Mononuclear cell (primary cell): ENCODE results near the gene ALKBH8. TPM values are rescaled to one million over a fixed set of nuclear protein-coding genes. Genes with fewer than 3 reads are reported as not detected.
"Not testable (repeated sequence)": the region's sequence is repeated elsewhere in the genome, so short reads cannot be mapped to it uniquely, and the experiment has no call there.

Experiments used
- H3K27me3 ChIP-seq: 2 replicates; pipeline ENCODE4 v1.6.0; 2011; ENCODE audit warnings: low read length, control low read depth; ENCODE audit not compliant: insufficient read depth
- H3K4me1 ChIP-seq: 2 replicates; pipeline ENCODE4 v1.5.1; 2011; ENCODE audit warnings: mild to moderate bottlenecking, low read length, control low read depth; ENCODE audit not compliant: insufficient read depth
- H3K4me3 ChIP-seq: 2 replicates; pipeline ENCODE4 v1.5.1; 2011; ENCODE audit warnings: mild to moderate bottlenecking, low read length, moderate library complexity
- H3K9me3 ChIP-seq: 2 replicates; pipeline ENCODE4 v1.5.1; 2011; ENCODE audit warnings: low read depth, mild to moderate bottlenecking, control low read depth, low read length
- total RNA-seq: library from RNA; depleted of rRNA; stranded (reverse); fragments of >200 nt; gene quantifications from one replicate; pipeline ENCODE4 v1.2.3, GENCODE V29; 2012

ALKBH8 gene
- total RNA-seq, 1 donor: 10.0 TPM

DNA sequence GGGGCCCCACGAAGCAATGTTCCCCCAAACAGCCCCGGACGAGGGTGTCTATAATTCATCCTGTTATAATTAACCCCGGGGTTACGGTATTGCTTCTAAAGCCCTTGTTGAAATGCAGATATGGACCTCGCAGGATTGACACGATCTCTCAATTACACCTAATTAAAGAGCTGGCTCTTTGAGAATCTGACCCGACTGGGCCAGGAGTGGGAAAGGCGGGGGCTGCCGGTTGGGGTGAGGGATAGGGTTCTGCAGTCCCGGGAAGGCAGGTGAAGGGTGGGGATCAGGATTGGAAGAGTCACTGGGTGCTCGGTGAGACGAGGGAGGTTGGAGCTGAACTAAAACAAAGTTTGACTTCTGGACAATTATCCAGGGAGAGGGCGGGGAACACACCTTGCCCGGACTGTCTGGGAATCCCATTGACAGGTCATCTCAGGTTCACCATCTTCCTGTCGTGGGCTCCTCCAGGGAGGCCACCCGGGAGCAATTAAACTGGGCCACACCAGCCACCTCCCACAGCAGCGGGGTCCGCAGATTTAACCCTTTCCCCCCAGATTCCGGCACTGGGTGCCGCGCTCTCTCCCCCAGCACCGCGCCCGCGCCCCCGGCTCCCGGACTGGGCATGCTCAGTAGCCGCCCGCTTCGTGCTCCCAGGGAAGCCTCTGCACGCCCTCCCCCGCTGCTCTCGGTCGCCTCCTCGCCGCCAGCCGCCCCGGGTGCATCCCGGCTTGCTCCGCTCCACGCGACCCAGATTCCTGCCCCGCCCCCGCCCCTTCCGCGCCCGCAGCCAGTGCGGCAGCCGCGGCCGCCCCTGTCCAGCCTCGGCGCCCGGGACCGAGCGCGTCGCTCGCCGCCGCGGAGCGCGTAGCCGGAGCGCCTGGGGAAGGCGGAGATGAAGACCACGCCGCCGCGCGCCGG is 25.2 kb upstream of the ALKBH8 start, which contains the start of gene ELMOD1:
ELMOD1 (plus strand) TSS at position 688 of the 918 bp plus-strand sequence. CDS start 27,043 bp downstream, outside the sequence.
- H3K9me3 ChIP-seq: no peaks in the 10 kb centered on the region

DNA sequence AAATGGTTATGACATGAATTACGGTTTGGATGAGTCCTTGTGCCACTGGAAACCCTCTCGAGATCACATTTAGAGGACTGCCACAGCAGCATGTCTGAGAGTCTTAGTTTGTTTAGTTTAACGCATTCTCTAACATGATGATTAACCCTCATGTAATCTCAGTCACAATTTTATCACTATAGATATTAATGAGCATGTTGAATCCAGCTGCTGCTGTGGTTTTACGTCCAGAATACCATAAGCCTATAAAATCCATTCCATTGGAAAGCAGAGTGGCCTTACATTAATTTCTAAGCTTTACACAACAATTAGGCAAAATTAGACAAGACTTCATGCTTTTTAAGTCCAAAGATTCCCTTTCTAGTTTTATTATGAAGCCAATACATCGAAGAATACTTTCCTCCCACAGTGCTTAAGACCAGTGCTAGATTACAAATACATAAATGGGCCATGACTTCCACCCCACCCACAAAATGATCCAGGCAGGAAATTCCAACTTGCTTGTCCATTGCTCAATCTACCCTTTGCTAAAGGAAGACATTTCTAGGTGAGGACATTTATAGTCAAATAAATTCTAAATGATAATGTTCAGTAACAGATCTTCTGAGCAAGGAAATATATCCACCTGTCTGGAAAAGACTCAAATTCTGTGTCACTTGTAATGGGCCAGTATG is 21.9 kb upstream of the ALKBH8 start:
- Histone ChIP-seq H3K4me1 (peaks cover 18% of the 10 kb centered on the region), H3K27me3 (peaks cover 79% of the 10 kb centered on the region), H3K4me3 (no peak overlapping the region), H3K9me3 (no peaks in the 10 kb centered on the region)

More for the DNA sequence above, 25.2 kb upstream of the ALKBH8 start, which contains the start of gene ELMOD1:
- Histone ChIP-seq H3K4me1 (peaks cover 18% of the 10 kb centered on the region), H3K27me3 (peaks cover 91% of the 10 kb centered on the region), H3K4me3 (peak within 1 kb of the TSS; percentile 15)

DNA sequence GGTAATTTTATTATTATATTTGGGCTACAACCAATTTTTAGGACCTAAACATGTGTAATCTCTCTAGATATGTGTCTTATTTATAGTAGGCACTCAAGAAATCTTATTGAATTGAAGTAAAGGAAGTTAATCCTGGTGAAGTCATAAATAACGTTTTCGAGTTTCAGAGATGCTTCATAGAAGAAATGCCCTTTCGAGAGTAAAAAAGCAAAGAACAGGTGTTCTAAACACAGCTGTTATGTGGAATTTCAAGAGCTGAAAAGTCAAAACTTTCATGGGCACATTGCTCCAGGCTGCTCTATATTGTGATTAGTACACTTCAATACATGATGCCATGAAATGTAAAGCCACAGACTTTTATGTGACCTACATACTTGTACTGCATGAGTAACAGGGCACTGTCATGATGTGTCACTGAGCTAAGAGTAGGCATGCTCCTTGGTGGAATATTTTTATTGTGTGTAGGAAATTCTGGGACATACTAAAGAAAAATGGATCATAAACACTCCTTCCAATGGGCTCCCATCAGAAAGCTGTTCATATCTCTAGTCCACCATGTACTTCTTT is 18.2 kb upstream of the ALKBH8 start:
- Histone ChIP-seq H3K9me3 (no peaks in the 10 kb centered on the region), H3K4me3 (no peak overlapping the region)

DNA sequence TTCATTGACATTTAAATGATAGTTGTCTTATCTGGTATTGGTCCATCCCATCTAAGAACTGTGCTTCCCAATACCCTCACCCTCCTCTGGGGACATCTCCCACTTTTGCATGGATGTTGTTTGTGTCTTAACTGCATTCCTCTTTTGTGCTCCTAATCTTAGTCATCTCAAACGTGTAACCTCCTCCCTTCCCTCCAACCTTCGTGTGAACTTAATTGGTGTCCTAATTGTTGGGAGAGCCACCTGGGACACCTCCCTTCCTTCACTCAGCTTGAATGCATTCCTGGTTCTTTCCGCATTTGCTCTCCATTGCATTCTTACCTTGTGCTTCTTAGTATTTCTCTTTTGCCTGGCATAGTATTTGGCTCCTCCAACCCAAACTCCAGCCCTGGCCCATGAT is 15.6 kb upstream of the ALKBH8 start:
- H3K4me1 ChIP-seq: no peaks in the 10 kb centered on the region
- H3K4me3 ChIP-seq: no peak overlapping the region
- H3K9me3 ChIP-seq: no peaks in the 10 kb centered on the region
- peaks cover 28% of the 10 kb centered on the region for H3K27me3 ChIP-seq

More for the DNA sequence above, 18.2 kb upstream of the ALKBH8 start:
- H3K4me1 ChIP-seq: no peaks in the 10 kb centered on the region
- peaks cover 51% of the 10 kb centered on the region for H3K27me3 ChIP-seq

- not testable (repeated sequence) for H3K4me1 ChIP-seq, H3K9me3 ChIP-seq, H3K4me3 ChIP-seq
- H3K27me3 ChIP-seq: peaks cover 16% of the 10 kb centered on the region
Measured at GRCh38 chr11:107579169-107579568, 13.6 kb upstream of the ALKBH8 start.

DNA sequence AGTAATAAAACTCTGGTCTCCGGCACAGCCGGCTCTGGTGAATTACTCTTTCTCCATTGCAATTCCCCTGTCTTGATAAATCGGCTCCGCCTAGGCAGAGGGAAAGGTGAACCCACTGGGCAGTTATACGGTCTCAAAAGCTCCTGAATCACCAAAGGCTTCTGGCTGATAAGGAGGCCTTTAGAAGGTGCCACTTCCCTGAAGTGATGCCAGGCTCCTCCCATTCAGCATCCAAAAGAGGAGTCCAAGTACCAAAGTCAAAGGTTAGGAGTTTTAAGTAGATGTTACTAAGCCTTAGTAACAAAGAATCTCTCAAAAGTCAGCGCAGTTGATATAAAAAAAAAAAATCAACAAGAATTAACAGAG is 11.8 kb upstream of the ALKBH8 start:
- no peaks in the 10 kb centered on the region for H3K4me1 ChIP-seq
- H3K9me3 ChIP-seq: no peaks in the 10 kb centered on the region
- peaks cover 3% of the 10 kb centered on the region for H3K27me3 ChIP-seq
- no peak overlapping the region for H3K4me3 ChIP-seq

- not testable (repeated sequence) for H3K9me3 ChIP-seq, H3K4me3 ChIP-seq, H3K27me3 ChIP-seq, H3K4me1 ChIP-seq
Measured at GRCh38 chr11:107576497-107577345, 11.2 kb upstream of the ALKBH8 start.

GRCh38 chr11:107573438-107573837 is 7.9 kb upstream of the ALKBH8 start:
- H3K9me3 ChIP-seq: no peaks in the 10 kb centered on the region
- no peak overlapping the region for H3K4me3 ChIP-seq
- peaks cover 2% of the 10 kb centered on the region for H3K27me3 ChIP-seq
- no peaks in the 10 kb centered on the region for H3K4me1 ChIP-seq

DNA sequence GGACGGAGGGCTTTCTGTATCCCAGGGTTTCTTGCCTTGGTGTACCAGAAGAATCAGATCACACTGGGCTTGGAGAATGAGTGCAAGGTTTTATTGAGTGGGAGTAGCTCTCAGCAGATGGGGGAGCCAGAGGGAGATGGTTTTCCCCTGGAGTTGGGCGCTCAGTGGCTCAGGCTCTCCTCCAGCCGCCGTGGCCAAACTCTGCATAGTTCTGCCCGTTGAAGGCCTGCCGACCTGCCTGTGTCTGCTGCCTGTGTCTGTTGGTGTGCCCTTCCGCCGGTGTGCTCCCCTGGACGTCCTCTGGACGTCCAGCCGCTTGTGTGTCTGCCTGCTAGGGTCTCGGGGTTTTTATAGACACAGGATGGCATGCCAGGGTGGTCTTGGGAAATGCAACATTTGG is 4.5 kb upstream of the ALKBH8 start:
- Histone ChIP-seq H3K4me1 (peaks cover 13% of the 10 kb centered on the region), H3K9me3 (no peaks in the 10 kb centered on the region), H3K27me3 (peaks cover 2% of the 10 kb centered on the region), H3K4me3 (no peak overlapping the region)

DNA sequence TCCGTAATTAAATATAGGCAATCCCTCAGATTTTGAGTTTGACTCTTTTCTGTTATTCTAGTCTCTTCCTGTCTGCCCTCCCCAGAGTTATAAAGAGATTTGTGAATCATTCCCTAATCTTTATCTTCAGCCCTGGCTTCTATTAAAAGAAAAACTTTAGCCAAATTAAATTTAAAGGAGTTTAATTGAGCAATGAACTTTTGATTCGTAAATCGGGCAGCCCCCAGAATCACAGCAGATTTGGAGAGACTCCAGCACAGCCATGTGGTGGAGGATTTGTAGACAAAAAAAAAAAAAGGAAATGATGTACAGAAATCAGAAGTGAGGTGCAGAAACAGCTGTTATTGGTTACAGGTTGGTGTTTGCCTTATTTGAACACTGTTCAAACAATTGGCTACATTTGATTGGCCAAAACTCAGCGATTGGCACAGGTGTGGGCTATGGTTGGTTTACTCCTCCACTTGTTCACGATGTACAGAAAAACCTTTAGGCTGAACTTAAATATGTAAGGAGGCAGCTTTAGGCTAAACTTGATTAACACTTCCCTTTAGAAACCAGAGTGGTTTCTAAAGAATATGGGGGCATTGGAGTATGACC is 2.3 kb upstream of the ALKBH8 start:
- H3K27me3 ChIP-seq: peaks cover 2% of the 10 kb centered on the region
- H3K4me1 ChIP-seq: peaks cover 28% of the 10 kb centered on the region
- no peak overlapping the region for H3K4me3 ChIP-seq
- no peaks in the 10 kb centered on the region for H3K9me3 ChIP-seq

DNA sequence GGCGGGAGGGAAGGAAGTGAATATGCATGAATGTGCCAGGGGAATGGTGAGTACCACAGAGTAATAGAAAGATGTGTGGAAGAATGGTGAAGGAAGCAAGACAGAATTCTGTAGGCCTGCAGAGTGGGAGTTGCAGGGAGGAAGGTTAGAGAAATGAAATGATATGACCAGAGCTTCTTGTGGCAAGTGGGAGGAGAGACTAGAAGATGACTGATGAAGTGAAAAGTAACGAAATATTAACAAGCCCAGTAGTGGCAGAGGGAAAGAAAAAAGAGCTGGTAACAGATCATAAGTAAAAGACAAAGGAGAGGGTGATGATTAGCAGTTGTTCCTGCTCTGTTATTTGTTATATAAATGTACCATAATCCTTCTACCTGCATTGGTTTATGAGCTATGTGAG is 1.0 kb upstream of the ALKBH8 start:
- H3K9me3 ChIP-seq: no peaks in the 10 kb centered on the region
- H3K4me1 ChIP-seq: peaks cover 28% of the 10 kb centered on the region
- H3K4me3 ChIP-seq: no peak overlapping the region
- H3K27me3 ChIP-seq: peaks cover 2% of the 10 kb centered on the region

GRCh38 chr11:107565955-107566501 is 493 bp upstream of the ALKBH8 start:
- peak overlapping the region; percentile 83 for H3K4me3 ChIP-seq
- H3K27me3 ChIP-seq, H3K9me3 ChIP-seq: not testable (repeated sequence)
- H3K4me1 ChIP-seq: peaks cover 28% of the 10 kb centered on the region

DNA sequence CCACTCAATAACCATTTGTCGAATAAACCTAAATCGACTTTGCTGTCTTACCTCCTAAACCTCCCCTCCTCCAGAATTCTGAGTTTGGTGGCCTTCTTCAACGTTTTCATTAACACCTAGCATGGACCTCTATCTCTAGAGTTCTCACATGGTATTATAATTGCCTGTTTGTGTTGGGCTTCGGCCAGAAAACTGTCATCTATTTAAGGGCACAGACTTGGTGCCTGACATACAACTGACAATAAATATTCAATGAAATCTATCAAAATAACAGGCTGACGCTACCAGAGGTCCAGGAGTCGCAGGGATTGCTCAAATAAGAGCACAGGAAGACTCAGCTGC is 687 bp downstream of the ALKBH8 start:
- no peaks in the 10 kb centered on the region for H3K27me3 ChIP-seq
- no peaks in the 10 kb centered on the region for H3K9me3 ChIP-seq
- H3K4me3 ChIP-seq: peak overlapping the region; percentile 83
- peaks cover 28% of the 10 kb centered on the region for H3K4me1 ChIP-seq

- Histone ChIP-seq H3K4me1 (peaks cover 28% of the 10 kb centered on the region), H3K9me3 (no peaks in the 10 kb centered on the region), H3K4me3 (no peak overlapping the region), H3K27me3 (no peaks in the 10 kb centered on the region)
Measured at GRCh38 chr11:107563702-107564101, 1.8 kb downstream of the ALKBH8 start.
